NCI-H2196 (cell line): ENCODE measurements around the gene CYP4F3.
"Not testable (repeated sequence)": the region's sequence is repeated elsewhere in the genome, so short reads cannot be mapped to it uniquely, and the experiment has no call there.

Source experiments
- DNase-seq: peaks from one replicate; lab custom pipeline; 2025; ENCODE audit not compliant: unreplicated experiment; lab: John Stamatoyannopoulos, UW

Gene CYP4F3

GRCh38 chr19:15629003-15629880, 11.5 kb upstream of the CYP4F3 start:
- peak; percentile 89 for DNase-seq

DNA sequence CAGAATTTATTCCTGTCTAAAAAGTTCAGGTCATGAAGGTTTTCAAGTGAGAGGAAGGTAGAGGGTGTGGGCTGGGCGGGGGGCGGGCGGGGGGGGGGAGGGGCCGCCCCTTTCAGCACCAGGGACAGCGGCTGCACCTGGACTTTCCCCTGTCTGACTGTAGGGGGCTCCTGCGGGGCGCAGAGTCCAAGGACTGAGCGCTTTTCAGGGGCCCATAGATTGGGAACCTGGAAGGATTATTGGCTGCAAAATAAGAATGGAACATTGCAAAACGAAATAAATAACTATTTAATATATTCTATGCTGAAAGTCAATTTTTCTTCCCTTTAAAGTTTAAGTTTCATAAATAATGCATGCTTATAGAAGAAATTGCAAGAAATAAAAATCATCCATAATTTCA, 8.9 kb upstream of the CYP4F3 start:
- DNase-seq: no peak

GRCh38 chr19:15633082-15633835, 7.4 kb upstream of the CYP4F3 start:
- DNase-seq: no peak

DNA sequence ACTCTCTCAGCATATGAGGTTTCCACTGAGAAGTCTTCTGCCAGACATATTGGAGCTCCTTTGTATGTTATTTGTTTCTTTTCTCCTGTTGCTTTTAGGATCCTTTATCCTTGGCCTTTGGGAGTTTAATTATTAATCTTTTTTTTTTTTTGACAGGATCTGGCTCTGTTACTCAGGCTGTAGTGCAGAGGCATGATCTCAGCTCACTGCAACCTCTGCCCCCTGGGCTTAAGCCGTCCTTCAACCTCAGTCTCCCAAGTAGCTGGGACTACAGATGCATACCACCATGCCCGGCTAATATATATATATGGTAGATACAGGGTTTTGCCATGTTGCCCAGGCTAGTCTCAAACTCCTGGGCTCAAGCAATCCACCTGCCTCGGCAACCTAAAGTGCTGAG, 6.6 kb upstream of the CYP4F3 start:
- no peak for DNase-seq

DNA sequence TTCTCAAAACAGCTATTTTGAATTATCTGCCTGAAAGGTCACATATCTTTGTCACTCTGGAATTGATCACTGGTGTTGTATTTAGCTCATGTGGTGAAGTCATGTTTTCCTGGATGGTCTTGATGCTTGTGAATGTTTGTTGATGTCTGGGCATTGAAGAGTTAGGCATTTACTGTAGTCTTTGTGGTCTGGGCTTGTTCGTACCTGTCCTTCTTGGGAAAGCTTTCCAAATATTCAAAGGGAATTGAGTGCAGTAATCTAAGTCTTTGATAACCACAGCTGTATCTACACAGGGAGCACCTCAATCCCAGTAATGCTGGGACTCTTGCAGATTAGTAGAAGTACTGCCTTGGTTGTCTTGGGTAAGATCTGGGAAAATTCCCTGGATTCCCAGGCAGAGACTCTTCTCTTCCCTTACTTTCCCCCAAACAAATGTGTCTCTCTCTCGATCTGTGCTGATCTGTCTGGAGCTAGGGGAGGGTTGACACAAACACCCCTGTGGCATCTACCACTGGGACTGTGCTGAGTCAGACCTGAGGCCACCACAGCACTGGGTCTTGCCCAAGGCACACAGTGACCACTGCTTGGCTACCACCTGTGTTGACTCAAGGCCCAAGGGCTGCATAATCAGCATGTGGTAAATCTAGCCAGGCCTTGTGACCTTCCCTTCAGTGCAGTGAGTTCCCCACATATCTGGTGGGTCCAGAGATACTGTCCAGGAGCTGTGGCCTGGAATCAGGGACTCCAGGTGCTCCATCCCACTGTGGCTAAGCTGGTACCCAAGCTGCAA, 5.5 kb upstream of the CYP4F3 start:
- no peak for DNase-seq

DNA sequence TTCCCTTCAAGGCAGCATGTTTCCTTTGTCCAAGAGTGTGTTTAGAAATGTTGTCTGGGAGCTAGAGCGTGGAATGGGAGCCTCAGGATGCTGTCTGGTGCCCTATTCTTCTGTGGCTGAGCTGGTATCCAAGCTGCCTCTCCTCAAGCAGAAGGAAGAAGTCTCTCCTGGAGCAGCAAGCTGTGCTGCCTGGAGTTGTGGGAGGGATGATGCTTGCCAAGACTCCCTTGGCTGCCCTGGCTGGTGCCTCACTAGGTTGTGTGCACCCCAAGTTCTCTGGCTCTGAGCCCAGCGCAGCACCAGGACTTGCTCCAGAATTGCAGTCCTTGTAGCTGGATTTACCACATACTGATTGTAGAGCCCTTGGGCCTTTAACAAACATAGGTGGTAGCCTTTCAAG, 4.7 kb upstream of the CYP4F3 start:
- no peak for DNase-seq

GRCh38 chr19:15639596-15639995, 1.1 kb upstream of the CYP4F3 start:
- DNase-seq: no peak

- no peak for DNase-seq
Observed at GRCh38 chr19:15640904-15641597, 354 bp downstream of the CYP4F3 start.

- no peak for DNase-seq
Observed at GRCh38 chr19:15641901-15642491, 1.3 kb downstream of the CYP4F3 start.

- no peak for DNase-seq
Observed at GRCh38 chr19:15642807-15643206, 2.1 kb downstream of the CYP4F3 start.

- DNase-seq: no peak
Observed at GRCh38 chr19:15643387-15643786, 2.7 kb downstream of the CYP4F3 start.

DNA sequence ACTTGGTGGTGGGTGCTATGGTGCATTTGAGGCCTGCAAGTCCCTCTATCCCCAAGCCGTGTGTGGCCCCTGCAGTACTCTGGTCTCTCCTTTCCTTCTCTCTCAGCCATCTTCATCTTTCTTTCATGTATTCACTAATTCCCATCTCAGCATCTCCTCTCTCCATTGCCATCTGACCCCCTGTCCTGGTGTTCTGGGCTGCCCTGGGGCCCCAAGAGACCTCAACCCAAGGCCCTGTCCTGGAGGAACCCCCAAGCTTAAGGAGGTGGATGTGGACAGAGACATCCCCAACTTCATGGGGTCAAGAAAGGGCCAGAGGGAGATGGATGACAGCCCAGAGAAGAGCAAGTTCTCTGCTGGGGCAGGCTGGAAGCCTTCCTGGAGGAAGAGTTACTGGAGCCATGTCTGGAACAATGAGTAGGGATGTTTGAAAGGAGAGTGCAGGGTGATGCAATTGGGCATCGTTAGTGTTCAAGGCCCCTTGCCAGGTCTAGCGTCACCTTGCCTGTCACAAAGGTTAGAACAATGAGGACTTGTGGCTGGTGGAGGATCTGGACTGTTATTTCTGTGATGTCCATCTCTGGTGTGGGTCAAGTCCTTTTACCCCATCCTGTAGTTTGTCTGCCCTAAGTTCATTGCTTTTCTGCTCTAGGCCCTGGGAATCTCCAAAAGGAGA, 3.5 kb downstream of the CYP4F3 start:
- DNase-seq: no peak

GRCh38 chr19:15644816-15645215, 4.1 kb downstream of the CYP4F3 start:
- DNase-seq: no peak

DNA sequence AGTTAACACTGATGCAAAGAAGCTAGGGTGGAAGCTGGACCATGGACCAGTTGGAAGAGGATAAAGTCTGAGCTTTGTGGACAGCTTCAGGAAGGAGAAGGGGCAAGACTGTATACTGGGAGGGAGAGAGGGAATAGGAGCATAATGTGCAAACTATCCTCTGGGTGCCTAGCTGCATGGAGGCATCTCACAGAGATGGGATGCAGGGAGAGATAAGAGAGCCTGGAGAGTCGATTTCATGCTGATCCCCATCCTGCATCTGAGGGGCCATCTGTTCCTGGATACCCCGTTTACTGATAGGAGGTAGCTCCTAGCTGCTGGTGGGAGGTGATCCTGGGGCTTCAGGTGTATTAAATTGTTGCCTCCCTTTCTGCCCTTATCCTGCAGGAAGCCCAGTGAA, 8.8 kb downstream of the CYP4F3 start:
- DNase-seq: no peak

DNA sequence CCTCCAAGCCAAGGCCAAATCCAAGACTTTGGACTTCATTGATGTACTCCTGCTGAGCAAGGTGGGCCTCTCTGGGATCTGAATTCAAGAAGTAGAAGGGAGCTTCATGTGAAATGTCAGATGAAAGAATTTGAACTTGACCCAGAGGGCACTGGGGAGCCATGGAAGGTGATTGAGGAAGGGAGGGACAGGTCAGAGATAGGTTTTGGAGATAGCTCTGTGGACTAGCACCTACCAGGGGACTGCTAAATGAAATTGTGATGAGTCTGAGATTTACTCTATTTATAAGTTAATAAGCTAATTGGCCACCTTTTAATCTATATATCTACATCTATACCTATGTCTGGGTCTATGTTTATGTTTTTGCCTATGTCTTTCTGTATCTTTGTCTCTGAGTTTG, 9.4 kb downstream of the CYP4F3 start:
- not testable (repeated sequence) for DNase-seq

- no peak for DNase-seq
Observed at GRCh38 chr19:15651791-15652190, 11.1 kb downstream of the CYP4F3 start.

DNA sequence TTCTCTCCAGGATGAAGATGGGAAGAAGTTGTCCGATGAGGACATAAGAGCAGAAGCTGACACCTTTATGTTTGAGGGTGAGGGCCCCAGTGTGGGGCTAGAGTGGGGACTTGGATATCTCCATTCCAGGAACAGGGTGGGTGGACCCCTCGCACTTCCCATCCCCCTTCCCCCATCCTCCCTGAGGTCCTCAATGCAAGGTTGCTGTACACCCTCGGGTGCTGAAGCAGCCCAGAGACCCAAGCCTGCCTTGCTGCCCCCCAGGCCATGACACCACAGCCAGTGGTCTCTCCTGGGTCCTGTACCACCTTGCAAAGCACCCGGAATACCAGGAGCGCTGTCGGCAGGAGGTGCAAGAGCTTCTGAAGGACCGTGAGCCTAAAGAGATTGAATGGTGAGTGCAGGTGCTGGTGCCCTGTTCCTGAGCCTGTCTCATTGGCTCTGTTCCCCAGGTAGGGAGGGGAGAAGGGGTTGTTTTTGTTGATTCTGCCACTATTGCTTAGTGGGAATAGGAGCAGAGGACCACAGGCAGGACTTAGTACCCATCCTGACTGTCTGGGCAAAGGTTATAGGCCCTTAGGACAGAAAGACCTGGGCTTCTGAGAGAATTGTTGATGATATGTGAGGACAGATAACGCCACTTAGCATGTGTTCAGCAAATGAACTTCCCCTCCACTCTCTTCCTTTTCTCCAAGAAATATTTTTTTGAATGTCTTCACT, 12.0 kb downstream of the CYP4F3 start:
- no peak for DNase-seq

- DNase-seq: no peak
Observed at GRCh38 chr19:15656467-15656866, 15.8 kb downstream of the CYP4F3 start.

DNA sequence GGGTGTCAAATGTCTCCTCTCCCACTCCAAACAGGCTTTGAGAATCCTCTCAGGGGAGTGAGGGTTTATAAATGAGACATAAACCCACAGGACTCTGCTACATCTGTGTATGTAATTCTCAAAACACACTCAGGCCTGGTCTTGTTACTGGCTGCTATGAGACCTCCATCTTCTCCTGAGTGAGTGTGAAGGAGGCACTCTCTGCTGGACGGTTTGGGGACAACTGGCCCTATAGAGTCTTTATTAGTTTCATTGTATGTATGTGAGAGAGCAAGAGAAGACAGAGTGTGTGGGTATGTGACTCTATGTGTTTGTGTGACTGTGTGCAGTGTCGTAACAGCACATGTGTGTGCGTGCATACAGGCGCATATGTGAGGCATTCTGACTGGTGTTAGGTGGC, 22.6 kb downstream of the CYP4F3 start:
- DNase-seq: no peak
